Spleen (tissue), 11 donors: ENCODE results near the gene SCRN2. TPM values are rescaled to one million over a fixed set of nuclear protein-coding genes. Genes with fewer than 3 reads are reported as not detected.
A peak's percentile ranks its signal among the peaks of the same experiment; 100 is the strongest.

Experiments
- DNase-seq: peaks from one replicate; pipeline ENCODE4 v3.0.0-alpha.2; 2020
- H3K27ac ChIP-seq, 8 donors: fragments of 200-600 bp; sonication (generic) in 7 of 8; 1 replicate in 4 of 8; 2 replicates in 4 of 8; pipeline versions ENCODE4 v1.5.0 to v1.8.0; 2016 to 2021; ENCODE audit warnings: inconsistent platforms in 4 of 8, mild to moderate bottlenecking in 4 of 8, moderate library complexity in 1 of 8
- H3K27me3 ChIP-seq, 7 donors: fragments of 200-600 bp; sonication (generic) in 6 of 7; replicated peaks in 1 of 7; 1 replicate in 4 of 7; 2 replicates in 3 of 7; pipeline versions ENCODE4 v1.5.0 to v1.8.0; 2016 to 2021; ENCODE audit warnings: inconsistent platforms in 3 of 7, mild to moderate bottlenecking in 1 of 7
- H3K36me3 ChIP-seq, 6 donors: fragments of 200-600 bp; sonication (generic) in 5 of 6; 1 replicate in 4 of 6; 2 replicates in 2 of 6; pipeline versions ENCODE4 v1.5.0 to v1.8.0; 2016 to 2021; ENCODE audit warnings: inconsistent platforms in 2 of 6
- H3K4me1 ChIP-seq, 6 donors: fragments of 200-600 bp; sonication (generic) in 5 of 6; 1 replicate in 3 of 6; 2 replicates in 3 of 6; pipeline versions ENCODE4 v1.5.0 to v1.8.0; 2016 to 2021; ENCODE audit warnings: inconsistent platforms in 3 of 6
- H3K4me3 ChIP-seq, 8 donors: fragments of 200-600 bp; sonication (generic) in 7 of 8; 1 replicate in 4 of 8; 2 replicates in 4 of 8; pipeline versions ENCODE4 v1.5.0 to v1.8.0; 2016 to 2021; ENCODE audit warnings: inconsistent platforms in 4 of 8, mild to moderate bottlenecking in 4 of 8, moderate library complexity in 2 of 8
- H3K9me3 ChIP-seq, 8 donors: fragments of 200-600 bp; sonication (generic) in 7 of 8; 1 replicate in 4 of 8; 2 replicates in 4 of 8; pipeline versions ENCODE4 v1.5.0 to v1.8.0; 2016 to 2021; ENCODE audit warnings: inconsistent platforms in 4 of 8
- CTCF ChIP-seq, 11 experiments: fragments of 200-600 bp in 7 of 11; fragments of 450-650 bp in 4 of 11; sonication (generic) in 4 of 11; IDR thresholded peaks in 8 of 11; conservative IDR thresholded peaks in 3 of 11; 1 replicate in 7 of 11; 2 replicates in 4 of 11; pipeline versions ENCODE4 v1.4.0 to v1.8.0; 2016 to 2021; ENCODE audit warnings: antibody characterized with exemption in 11 of 11, inconsistent platforms in 4 of 11, mild to moderate bottlenecking in 1 of 11
- POLR2A ChIP-seq, 3 donors: fragments of 450-650 bp; IDR thresholded peaks; one replicate each; pipeline ENCODE4 v1.5.1; 2017; ENCODE audit warnings: antibody characterized with exemption in 3 of 3, mild to moderate bottlenecking in 1 of 3
- POLR2AphosphoS5 ChIP-seq, 3 donors: sonication (generic); formaldehyde crosslinking; IDR thresholded peaks; one replicate each; pipeline ENCODE4 v1.5.1; 2017; ENCODE audit warnings: antibody characterized with exemption in 3 of 3
- WGBS, 5 donors: extraction: QIAGEN DNeasy Blood & Tissue Kit in 3 of 5; methylation state at CpG; one replicate each; pipeline versions ENCODE4 v1.1.5 to v1.1.7; 2013 to 2018; 5-methylcytosine and 5-hydroxymethylcytosine counted together
- intact Hi-C: fragments of 100-400 bp; cut with DNase I; formaldehyde crosslinking; loops from one replicate; pipeline ENCODE4 v1.15.0; 2023; ENCODE audit warnings: low total_unique reads
- polyA plus RNA-seq, 3 donors: library from polyadenylated mRNA; stranded (reverse); fragments of 200-250 nt; gene quantifications; one replicate each; pipeline ENCODE4 v1.2.1, GENCODE V29; 2013
- total RNA-seq, 7 donors: library from RNA; depleted of rRNA in 3 of 7; stranded (reverse); fragments of >200 nt in 3 of 7; fragmentation: NEBNext Ultra II Directional in 4 of 7; extraction: Animal tissue kit (Norgen Biotek cat#: 25700) in 4 of 7; gene quantifications; one replicate each; pipeline versions ENCODE4 v1.1.0 to v1.2.1, GENCODE V29; 2016 to 2021
- donor health status: healthy with polysubstance abuse.
- donor health status: DM: no; HTN: no; CAD: no; lungs with moderate emphysema.
- donor health status: DM: no; HTN: no; CAD: no.
- donor health status: Bipolar disorder and iron deficiency.
- donor health status: healthy.
- donor health status: DM: no; HTN: no; CAD: no.
- donor health status: DM: yes; HTN: yes; CAD: no.

The SCRN2 gene
- total and polyA plus RNA-seq, 10 donors = 37.5 to 59.4 (median 49.7) TPM

- H3K4me3 ChIP-seq = no peak overlapping the region
- TF ChIP-seq POLR2A (IDR thresholded peaks at IDR 0.05) (no peak), CTCF (IDR thresholded peaks at IDR 0.05 in 8 of 11, conservative IDR thresholded peaks at IDR 0.05 in 3 of 11) (no peak), POLR2AphosphoS5 (IDR thresholded peaks at IDR 0.05) (no peak)
- H3K36me3 ChIP-seq = peaks cover 0 to 94% (median 82%) of the 10 kb centered on the region in 6 donors
- DNase-seq = no peak
- H3K27ac ChIP-seq = peak overlapping the region in 3 of 8 donors; percentile 2 to 9 (median 5)
- H3K27me3 ChIP-seq = no peaks in the 10 kb centered on the region
- peaks cover 0 to 5% (median 0%) of the 10 kb centered on the region in 6 donors for H3K4me1 ChIP-seq
- intact Hi-C loops = no loop called here
- H3K9me3 ChIP-seq = no peaks in the 10 kb centered on the region
- 63 to 84% (median 75%) methylated on average over 9 to 10 of the region's 10 CpGs for WGBS, 5 donors
Observed at GRCh38 chr17:47810200-47810821, 30.8 kb downstream of the SCRN2 start.

- no peaks in the 10 kb centered on the region for H3K9me3 ChIP-seq
- peaks cover 0 to 80% (median 69%) of the 10 kb centered on the region in 6 donors for H3K36me3 ChIP-seq
- intact Hi-C loops = loop anchor here (10.0 kb wide), 1 partner anchor 134 kb away; no protein-coding TSS in a partner anchor
- no peak overlapping the region for H3K27ac ChIP-seq
- H3K4me3 ChIP-seq = no peak overlapping the region
- no peak for DNase-seq
- H3K4me1 ChIP-seq = peaks cover 0 to 5% (median 0%) of the 10 kb centered on the region in 6 donors
- TF ChIP-seq POLR2AphosphoS5 (IDR thresholded peaks at IDR 0.05) (peak in 1 of 3 donors; percentile 30), CTCF (IDR thresholded peaks at IDR 0.05 in 8 of 11, conservative IDR thresholded peaks at IDR 0.05 in 3 of 11) (no peak), POLR2A (IDR thresholded peaks at IDR 0.05) (no peak)
- WGBS, 5 donors = 94 to 100% (median 97%) methylated on average over 10 to 22 of the region's 22 CpGs
- no peaks in the 10 kb centered on the region for H3K27me3 ChIP-seq
Observed at GRCh38 chr17:47808830-47809480, 32.1 kb downstream of the SCRN2 start.

- H3K4me3 ChIP-seq = no peak overlapping the region
- no peak overlapping the region for H3K27ac ChIP-seq
- H3K4me1 ChIP-seq = peaks cover 0 to 5% (median 0%) of the 10 kb centered on the region in 6 donors
- H3K36me3 ChIP-seq = peaks cover 0 to 73% (median 62%) of the 10 kb centered on the region in 6 donors
- TF ChIP-seq CTCF (IDR thresholded peaks at IDR 0.05 in 8 of 11, conservative IDR thresholded peaks at IDR 0.05 in 3 of 11) (no peak), POLR2AphosphoS5 (IDR thresholded peaks at IDR 0.05) (no peak), POLR2A (IDR thresholded peaks at IDR 0.05) (no peak)
- WGBS, 5 donors = 90 to 95% (median 93%) methylated on average over 20 of the region's 20 CpGs
- no peaks in the 10 kb centered on the region for H3K9me3 ChIP-seq
- intact Hi-C loops = loop anchor here (10.0 kb wide), 1 partner anchor 133 kb away; no protein-coding TSS in a partner anchor
- no peaks in the 10 kb centered on the region for H3K27me3 ChIP-seq
- no peak for DNase-seq
Observed at GRCh38 chr17:47808036-47808829, 32.8 kb downstream of the SCRN2 start.
